Chondrocyte (in vitro differentiated cells): Measurements from ENCODE around the gene HOXC11. TPM values are rescaled to one million over a fixed set of nuclear protein-coding genes. Genes with fewer than 3 reads are reported as not detected.
A peak's percentile ranks its signal among the peaks of the same experiment; 100 is the strongest.

Source experiments
- DNase-seq: peaks from one replicate; pipeline ENCODE4 v3.0.0; 2021; ENCODE audit warnings: mixed read lengths, low spot score
- H3K27ac Mint-ChIP-seq: one replicate; pipeline ENCODE4 v1.8.0; 2021; ENCODE audit warnings: mild to moderate bottlenecking, moderate library complexity, mixed read lengths; ENCODE audit not compliant: unreplicated experiment
- H3K27me3 Mint-ChIP-seq: 2 replicates; pipeline ENCODE4 v1.8.0; 2021; ENCODE audit warnings: low read depth, mixed read lengths
- H3K36me3 Mint-ChIP-seq: 2 replicates; pipeline ENCODE4 v1.8.0; 2021; ENCODE audit warnings: low read depth, mixed read lengths
- H3K4me1 Mint-ChIP-seq: 2 replicates; pipeline ENCODE4 v1.8.0; 2021; ENCODE audit warnings: low read depth, mild to moderate bottlenecking, mixed read lengths
- H3K4me3 Mint-ChIP-seq: one replicate; pipeline ENCODE4 v1.8.0; 2021; ENCODE audit warnings: mild to moderate bottlenecking, moderate library complexity, mixed read lengths; ENCODE audit not compliant: unreplicated experiment
- H3K9me3 Mint-ChIP-seq: 2 replicates; pipeline ENCODE4 v1.8.0; 2021; ENCODE audit warnings: low read depth, mixed read lengths
- total RNA-seq: library from RNA; stranded (reverse); gene quantifications from 3 replicates; pipeline ENCODE4 v1.2.1, GENCODE V29; 2021
- TF ChIP-seq, protein P1 (sequence below): fragments of 200-600 bp; sonication (generic); IDR thresholded peaks from 2 replicates; pipeline ENCODE4 v1.5.0; 2021; ENCODE audit warnings: antibody characterized with exemption, mild to moderate bottlenecking, moderate library complexity

Gene HOXC11
- total RNA-seq, 1 donor from 2014 or later, result not detected

DNA sequence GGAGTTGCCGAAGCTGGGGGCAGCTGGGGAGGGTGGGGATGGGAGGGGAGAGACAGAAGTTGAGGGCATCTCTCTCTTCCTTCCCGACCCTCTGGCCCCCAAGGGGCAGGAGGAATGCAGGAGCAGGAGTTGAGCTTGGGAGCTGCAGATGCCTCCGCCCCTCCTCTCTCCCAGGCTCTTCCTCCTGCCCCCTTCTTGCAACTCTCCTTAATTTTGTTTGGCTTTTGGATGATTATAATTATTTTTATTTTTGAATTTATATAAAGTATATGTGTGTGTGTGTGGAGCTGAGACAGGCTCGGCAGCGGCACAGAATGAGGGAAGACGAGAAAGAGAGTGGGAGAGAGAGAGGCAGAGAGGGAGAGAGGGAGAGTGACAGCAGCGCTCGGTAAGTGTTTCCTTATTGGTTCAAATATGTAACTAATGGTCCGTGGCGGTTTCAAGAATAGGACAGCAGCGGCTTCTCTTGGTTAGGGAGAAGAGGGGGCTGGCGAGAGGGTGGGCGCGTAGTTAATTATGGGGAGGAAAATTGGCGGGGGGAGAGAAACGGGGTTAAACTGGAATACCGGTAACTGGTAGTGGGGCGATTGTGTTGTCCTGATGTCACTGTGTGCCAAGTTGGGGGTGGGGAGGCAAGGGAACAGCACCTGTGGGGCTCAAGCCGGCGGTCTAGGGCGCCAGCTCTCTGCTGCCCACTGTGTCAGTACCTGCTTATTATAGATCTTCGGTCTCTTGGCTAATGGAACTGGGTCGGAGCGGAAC, 44.3 kb downstream of the HOXC11 start:
- H3K4me1 Mint-ChIP-seq, result peaks cover 17% of the 10 kb centered on the region
- H3K36me3 Mint-ChIP-seq, result no peaks in the 10 kb centered on the region
- H3K27me3 Mint-ChIP-seq, result peaks cover 79% of the 10 kb centered on the region
- H3K27ac Mint-ChIP-seq, result no peak overlapping the region
- TF ChIP-seq, protein P1, sequence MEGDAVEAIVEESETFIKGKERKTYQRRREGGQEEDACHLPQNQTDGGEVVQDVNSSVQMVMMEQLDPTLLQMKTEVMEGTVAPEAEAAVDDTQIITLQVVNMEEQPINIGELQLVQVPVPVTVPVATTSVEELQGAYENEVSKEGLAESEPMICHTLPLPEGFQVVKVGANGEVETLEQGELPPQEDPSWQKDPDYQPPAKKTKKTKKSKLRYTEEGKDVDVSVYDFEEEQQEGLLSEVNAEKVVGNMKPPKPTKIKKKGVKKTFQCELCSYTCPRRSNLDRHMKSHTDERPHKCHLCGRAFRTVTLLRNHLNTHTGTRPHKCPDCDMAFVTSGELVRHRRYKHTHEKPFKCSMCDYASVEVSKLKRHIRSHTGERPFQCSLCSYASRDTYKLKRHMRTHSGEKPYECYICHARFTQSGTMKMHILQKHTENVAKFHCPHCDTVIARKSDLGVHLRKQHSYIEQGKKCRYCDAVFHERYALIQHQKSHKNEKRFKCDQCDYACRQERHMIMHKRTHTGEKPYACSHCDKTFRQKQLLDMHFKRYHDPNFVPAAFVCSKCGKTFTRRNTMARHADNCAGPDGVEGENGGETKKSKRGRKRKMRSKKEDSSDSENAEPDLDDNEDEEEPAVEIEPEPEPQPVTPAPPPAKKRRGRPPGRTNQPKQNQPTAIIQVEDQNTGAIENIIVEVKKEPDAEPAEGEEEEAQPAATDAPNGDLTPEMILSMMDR, result peak; percentile 22
- peak overlapping the region; percentile 74 for H3K4me3 Mint-ChIP-seq
- no peak for DNase-seq
- no peaks in the 10 kb centered on the region for H3K9me3 Mint-ChIP-seq

- H3K36me3 Mint-ChIP-seq, result no peaks in the 10 kb centered on the region
- H3K4me3 Mint-ChIP-seq, result peak overlapping the region; percentile 74
- peaks cover 17% of the 10 kb centered on the region for H3K4me1 Mint-ChIP-seq
- no peak for DNase-seq
- H3K9me3 Mint-ChIP-seq, result no peaks in the 10 kb centered on the region
- H3K27me3 Mint-ChIP-seq, result peaks cover 79% of the 10 kb centered on the region
- H3K27ac Mint-ChIP-seq, result no peak overlapping the region
- TF ChIP-seq, protein P1, result no peak
These were observed 45.0 kb downstream of the HOXC11 start for GRCh38 chr12:54017878-54018467.

DNA sequence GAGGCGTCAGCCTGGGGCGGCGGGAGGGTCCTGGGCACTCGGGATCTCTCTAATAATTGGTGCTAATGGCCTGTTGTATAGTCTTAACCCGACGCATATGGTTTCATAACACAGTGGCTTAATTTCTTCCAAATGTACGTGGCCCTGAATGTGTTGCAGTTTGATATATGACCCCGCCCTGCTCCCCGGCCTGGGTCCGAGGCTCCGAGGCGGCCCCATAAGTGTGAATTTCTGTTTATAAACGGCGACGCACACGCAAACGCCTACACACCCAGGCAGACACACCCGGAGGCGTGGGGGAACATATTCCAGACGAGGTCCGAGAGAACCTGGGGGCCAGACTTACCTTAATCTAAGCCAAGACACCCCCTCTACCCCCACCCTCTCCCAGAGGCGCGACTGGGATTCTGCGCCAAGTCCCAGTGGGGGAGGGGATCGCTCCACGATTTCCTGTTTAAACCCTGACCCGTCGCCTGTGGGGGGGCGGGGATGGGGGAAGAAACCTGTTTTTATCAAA, 45.6 kb downstream of the HOXC11 start:
- Mint-ChIP-seq H3K27me3 (peaks cover 79% of the 10 kb centered on the region), H3K27ac (no peak overlapping the region), H3K36me3 (no peaks in the 10 kb centered on the region), H3K4me1 (peaks cover 17% of the 10 kb centered on the region), H3K4me3 (peak overlapping the region; percentile 74), H3K9me3 (no peaks in the 10 kb centered on the region)
- DNase-seq, result no peak
- TF ChIP-seq, protein P1, result no peak

GRCh38 chr12:54019091-54019811, 46.3 kb downstream of the HOXC11 start:
- TF ChIP-seq, protein P1, result no peak

More at GRCh38 chr12:54019091-54019811, 46.3 kb downstream of the HOXC11 start:
- Mint-ChIP-seq H3K4me1 (peaks cover 17% of the 10 kb centered on the region), H3K27ac (no peak overlapping the region), H3K36me3 (no peaks in the 10 kb centered on the region), H3K9me3 (no peaks in the 10 kb centered on the region), H3K4me3 (no peak overlapping the region), H3K27me3 (peaks cover 81% of the 10 kb centered on the region)
- DNase-seq, result no peak
